ENCODE results near the gene ADGRF1.
"Not testable (repeated sequence)": the region's sequence is repeated elsewhere in the genome, so short reads cannot be mapped to it uniquely, and the experiment has no call there.

ADGRF1 gene
- 0 to 0.18 (median 0.04) reads per million in 4 experiments for total RNA-seq

DNA sequence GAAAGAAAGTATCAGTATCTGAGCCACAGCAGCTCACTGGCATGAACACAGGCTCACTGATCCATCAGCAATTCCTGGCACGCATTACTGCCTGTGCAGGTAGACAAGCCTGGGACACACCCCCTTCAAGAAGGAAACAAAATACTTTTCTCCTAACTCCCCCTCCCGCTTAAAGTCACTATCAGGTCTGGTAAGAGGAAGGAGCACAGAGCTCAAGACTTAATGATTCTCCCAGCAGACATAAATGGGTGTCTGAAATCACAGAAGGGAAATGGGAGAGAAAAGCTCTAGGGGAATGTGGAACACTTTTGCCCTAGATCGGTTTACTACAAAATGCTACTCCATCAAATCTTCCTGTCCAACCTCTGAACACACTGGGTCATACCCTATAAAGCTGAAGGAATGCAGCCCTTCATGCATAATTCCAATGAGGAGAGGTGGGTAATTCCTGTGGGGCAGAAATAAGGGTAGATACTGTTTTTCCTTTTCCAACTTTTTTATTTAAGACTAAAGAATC, at the start of gene ADGRF1:
Gene ADGRF1, minus strand, starts transcription at position 58 of the 517 bp plus-strand sequence. CDS start 13,271 bp downstream, outside the sequence.
- no peak for DNase-seq

DNA sequence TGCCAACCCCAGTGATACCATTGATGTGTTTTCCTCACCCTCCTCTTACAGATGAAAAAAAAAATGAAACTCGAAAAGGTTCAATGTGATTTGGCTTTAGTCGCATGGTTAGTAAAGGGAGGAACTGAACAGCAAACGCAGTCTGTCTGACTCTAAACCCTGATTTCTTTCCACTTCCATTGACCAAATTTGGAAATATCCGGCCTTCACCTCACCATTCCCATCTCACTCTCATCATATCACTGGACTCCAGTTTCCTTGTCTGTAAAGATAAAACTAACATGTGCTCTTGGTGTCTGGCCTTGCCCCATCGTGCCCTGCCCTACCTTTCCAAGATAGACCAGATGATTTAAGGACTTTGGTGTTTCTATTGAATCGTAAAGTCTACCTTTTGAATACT, 48.7 kb upstream of the ADGRF1 start:
- no peak for DNase-seq

DNA sequence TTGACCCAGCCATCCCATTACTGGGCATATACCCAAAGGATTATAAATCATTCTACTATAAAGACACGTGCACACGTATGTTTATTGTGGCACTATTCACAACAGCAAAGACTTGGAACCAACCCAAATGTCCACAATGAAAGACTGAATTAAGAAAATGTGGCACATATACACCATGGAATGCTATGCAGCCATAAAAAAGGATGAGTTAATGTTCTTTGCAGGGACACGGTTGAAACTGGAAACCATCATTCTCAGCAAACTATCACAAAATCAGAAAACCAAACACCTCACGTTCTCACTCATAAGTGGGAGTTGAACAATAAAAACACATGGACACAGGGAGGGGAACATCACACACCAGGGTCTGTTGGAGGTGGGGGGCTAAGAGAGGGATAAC, 47.3 kb upstream of the ADGRF1 start:
- not testable (repeated sequence) for DNase-seq

DNA sequence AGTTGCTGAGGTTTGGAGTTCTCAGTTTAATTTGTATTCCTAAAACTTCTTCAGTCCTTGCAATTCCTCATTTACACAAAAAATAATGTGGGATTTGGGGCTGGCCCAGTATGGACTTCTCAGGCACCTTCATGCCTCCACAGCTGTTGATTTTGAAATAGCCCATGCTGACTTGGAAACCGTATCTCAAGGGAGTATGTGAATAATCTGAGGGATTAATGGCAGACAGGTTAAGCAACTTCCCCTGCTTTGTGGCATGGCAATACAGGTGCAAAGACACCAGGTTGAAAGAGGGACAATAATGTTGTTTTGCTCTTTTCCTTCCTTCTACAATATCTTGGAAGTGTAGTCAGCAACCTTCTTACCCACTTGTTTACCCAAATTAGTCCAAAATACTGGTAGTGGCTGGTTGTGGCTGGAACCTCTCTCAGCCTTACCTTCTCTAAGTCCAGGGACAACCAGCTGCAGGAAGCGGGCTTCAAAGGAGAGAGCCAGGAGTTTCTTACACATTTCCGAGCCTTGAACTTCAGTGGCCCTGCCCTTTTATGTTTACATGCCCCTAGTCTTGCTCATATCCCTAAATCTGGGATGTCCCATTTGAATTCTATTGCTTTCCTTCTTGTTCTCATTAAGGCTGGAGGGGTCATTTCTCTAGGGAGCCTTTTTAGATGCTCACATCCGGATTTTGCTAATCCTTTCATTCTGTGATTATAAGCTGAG, 44.1 kb upstream of the ADGRF1 start:
- DNase-seq = no peak

DNA sequence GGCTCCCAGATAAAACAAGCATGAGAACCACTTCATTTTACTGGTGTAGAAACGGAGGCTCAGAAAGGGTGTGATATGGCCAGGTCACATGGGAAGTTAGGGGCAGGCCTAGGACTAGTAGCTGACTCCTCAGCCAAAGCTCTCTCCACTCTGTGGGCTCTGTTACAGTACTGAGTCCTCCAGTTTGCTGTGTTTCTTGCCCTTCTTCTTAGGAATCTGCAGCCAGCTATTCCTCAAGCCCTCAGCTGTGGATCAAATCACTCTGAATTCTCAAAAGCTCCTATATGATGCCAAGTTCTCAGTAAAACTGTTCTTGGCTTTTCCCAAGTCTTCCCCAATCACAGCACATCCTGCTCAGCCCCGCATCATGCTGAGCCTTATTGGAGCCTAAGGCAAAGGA, 42.5 kb upstream of the ADGRF1 start:
- DNase-seq = no peak

DNA sequence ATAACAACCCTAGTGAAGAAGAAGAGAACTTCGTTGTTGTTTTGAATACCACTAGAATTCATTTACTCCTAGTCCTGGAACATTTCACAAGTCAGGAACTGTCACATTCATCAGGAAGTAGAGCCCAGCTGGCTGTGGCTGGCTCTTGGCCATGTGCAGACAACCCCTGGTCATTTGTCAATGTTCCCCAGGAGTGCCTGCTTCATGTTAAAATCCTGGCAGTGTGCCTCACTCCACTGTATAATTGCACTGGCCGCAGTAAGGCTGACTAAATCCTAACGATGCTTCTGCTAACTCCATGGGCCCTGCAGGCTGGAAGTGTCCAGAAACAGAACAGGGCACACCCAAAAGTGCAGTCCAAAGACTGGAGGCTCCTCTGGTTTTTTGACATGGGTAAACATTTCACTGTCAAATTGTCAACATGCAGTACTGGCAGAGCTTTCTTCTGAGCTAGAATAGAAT, 41.5 kb upstream of the ADGRF1 start:
- no peak for DNase-seq

DNA sequence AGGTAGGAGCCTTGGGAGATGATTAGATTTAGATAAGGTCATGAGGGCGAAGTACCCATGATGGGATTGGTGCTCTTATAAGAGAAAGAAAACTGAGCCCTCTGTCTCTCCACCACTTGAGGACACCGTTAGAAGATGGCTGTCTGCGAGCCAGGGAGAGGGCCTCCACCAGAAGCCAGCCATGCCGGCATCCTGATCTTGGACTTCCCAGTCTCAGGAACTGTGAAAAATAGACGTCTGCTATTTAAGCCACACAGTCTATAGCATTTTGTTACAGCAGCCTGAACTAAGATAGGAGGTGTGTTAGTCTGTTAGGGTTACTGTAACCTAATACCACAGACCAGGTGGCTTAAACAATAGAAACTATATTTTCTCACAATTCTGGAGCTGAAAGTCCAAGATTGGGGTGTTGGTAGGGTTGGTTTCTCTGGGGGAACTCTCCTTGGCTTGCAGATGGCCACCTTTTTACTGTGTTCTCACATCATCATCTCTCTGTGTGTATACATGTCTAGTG, 38.0 kb upstream of the ADGRF1 start:
- no peak for DNase-seq

DNA sequence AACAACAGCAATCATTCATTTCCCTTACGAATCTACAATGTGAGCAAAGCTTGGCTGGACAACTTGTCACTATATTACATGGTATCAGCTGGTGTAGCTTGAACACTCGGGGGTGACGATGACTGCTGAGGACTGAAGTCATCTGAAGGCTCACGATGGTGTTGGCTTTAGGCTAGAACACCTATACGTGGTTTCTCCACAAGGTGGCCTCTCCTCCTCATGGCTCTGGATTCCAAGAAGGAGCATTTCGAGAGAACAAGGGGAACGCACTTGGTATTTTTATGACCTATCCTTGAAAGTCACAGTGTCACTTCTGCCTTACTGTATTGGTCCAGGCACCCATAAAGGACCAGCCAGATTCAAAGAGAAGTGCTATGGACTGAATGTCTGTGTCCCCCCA, 37.5 kb upstream of the ADGRF1 start:
- DNase-seq = no peak

DNA sequence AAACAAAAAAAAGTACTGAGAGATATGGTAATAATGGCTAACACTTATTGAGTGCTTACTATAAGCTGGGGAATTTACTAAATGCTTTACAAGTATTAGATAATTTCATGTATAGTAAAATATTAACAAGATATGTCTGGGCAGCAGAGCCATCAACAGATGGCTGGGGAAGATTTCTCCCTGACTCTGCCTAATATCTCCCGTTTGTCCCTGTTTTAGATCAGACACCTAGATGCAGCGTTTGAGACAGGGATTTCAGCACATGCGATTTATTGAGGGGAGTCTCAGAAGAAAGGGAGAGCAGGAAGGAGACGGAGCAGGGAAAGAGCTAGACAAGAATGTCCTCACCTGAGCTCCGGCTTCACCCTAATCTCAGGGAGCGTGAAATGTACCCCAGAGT, 36.9 kb upstream of the ADGRF1 start:
- no peak for DNase-seq

DNA sequence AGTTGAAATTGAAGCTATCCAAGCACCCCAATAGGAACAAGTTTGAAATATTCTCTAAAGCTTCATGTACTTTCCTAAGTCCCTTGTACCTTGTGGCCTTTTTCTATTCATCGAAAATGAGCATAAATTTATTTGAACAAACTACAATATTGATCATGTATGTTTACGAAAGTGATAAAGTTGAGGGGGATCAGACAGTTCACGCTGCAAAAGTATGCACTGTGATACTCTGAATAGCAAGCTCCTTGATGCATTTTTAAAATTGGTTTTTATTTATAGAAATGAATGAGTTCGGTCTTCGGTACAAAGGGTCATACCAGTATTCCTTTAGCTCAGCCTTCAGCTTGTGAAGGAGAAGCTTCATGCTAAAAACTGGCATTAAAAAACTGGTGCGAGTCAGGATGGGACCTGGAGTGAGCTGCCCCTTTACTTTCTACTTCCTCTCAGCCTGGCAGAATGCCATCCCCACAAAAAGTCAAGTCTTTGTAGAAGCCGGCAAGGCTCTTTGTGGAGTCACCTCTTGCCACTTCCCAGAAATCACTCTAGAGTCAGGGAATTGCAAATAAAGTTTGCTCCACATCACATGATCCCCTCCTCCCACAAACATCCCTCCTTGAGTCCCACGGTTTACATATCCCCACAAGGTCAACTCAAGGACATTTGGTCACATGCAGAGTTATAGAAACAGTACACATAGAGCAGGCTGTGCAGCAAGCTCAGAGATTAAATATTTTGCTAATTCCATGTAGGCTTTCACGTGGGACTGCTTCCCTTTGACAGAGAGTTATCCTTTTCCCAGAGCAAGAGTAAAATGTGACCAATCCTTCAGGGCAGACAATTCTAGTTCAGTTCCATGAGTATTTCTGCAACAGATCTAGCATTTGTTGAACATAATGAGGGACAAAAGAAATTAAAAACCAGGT, 34.6 kb upstream of the ADGRF1 start:
- no peak for DNase-seq

DNA sequence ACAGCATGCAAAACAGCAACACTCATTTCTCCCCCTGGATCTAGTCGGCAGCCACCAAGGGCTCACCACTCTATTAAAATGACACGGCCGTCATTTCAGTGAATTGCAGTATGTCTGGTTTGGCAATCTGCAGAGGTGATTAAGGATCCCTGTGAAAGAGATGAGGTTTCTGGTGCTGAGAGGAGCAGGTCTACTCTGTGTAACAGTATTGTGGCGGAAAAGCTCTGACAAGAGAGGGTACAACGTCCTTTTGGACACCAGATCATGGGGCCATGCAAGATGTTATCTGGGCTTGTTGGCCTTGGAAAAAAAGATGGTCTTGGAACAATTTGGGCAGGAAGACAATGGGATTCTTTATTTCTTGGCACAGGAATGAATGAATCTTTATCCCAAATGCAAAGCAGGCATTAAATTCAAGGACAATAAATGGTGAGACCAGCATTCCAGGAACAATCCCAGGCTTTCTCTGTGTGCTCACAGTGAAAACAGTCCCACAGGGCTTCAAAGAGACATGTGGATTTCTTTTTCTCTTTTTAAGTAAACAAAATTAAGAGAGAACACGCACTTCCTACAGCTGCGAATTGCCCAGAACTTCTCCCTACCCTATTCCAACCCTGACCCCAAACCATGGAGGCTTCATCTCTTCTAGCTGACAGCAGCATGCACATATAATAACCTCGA, 33.7 kb upstream of the ADGRF1 start:
- no peak for DNase-seq

DNA sequence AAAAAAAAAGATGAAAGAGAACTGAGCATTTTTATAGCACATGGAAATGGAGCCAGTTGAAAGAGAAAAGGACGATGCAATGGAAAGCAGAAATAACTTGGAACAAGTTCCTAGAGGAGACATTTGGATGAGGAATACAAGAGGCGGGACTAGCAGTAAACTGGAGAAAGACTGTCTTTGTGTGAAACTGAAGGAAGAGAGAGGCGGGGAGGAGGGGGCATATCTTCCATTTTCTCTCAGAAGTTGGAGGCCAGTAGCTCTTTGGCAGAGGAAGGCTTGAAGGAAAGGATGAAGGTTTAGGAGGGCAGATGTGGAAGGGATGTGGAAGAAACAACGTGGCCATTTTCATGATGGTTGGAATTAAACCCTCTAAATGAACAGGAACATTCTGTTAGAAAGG, 33.0 kb upstream of the ADGRF1 start:
- DNase-seq = no peak

DNA sequence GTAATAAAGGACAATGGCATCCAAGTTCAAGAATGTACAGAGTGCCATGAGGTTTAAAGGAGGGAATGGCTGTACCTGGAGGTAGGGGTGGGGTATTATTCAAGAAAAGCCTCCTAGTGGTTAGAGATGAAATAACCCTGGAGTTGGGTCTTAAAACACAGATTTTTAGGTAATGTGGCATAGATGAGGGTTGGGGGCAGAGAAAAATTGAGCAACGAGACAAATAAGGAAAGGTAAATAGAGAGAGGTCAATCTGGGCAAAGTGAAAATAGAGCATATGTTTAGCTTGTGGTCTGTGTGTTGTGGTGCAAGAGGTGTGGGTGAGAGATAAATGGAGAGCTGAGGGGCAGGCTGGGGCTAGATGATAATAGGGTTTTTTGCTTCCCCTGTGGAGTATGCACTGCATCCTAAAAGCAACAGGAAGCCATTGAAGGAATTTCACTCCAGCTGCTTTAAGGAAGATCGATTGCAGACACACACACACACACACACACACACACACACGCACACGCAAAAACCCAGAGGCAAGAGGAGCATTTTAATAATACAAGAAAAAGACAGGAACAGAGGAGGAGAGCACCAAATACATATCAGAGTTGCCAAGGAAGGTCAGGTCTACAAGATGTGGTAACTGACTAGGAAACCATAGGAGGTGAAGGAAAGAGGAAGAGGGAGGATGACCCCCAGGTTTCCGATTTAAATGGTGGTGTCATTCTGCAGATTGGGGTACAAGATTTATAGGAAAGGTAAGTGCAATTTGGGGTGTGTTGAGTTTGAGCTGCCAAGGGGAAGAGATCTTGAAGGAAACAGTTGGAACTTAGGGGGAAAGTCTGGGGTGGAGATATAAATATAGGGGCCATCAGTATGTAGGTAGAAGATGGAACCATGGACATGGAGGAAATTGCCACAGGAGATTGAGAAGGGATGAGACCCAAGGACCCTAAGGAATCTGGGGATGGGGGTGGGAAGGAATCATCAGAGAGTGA, 31.3 kb upstream of the ADGRF1 start:
- no peak for DNase-seq

DNA sequence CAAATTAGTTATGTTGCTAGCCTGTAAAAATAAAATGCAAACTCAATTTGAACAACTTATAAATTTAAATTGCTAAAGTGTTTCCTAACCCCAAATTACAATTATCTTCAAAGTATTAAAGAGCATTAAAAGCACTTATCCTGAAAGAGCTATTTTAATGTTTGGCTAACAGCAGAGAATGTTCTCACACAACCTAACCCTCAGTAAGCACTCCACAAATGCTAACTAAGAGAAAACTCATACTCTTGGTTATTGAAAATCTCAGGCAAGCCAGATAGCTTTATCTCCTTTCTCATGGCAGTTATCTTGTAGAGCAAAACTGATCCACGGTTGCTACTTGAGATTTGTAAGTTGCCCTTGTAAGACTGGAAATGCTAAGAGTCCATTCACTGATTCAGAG, 30.5 kb upstream of the ADGRF1 start:
- no peak for DNase-seq

DNA sequence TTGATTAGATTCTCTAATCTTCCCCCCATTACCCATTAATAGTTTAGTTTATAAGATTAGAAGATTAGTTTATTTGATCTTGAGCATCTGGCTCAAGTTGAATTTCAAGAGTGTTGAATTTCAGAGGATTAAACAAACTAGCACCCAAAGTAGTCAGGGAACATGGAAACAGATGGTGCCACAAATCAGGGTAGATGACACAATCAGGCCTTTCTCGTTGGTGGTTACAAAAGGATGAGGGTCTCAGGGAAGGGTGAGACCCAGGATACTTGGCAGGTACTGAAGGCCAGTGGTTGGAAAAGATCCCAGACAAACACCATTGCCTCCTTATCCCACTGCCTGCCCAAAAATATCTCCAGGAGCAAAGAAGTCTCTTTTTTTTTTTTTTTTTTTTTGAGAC, 29.5 kb upstream of the ADGRF1 start:
- DNase-seq = no peak

DNA sequence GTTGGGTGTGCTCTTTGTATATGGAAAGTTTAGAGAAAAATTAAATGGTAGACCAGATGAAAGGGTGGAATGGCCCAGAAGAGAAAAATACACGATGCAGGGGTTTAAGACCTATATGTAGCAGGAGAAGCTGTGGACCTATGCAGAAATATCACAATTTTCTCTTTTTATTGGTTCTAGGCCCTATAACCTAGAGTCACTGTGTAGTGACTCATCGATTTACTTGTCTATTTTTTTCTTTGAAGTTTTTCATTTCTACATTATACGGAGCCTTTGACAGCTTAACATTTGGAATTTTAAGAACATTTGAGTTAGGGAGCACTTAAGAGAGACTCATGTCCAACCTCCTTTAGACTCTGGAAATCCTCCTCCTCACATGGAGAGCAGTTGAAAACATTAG, 28.3 kb upstream of the ADGRF1 start:
- DNase-seq = no peak

DNA sequence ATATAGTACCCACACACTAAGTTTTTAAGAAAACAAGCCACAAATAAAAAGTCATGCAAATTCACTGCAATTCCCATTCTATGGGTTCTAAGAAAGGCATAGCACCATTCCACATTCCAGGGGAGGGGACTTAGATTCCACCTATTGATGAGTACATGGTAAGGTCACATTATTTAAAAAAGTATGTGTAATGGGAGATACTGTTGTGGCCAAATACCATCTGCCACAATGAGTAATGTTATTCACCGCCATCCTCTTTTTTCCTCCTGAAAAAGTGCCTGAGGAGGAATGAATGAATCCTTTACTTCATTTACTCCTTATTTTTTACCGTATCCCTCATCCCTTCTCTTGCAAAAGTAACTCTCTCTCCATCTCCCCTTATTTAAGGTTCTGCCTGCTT, 27.0 kb upstream of the ADGRF1 start:
- no peak for DNase-seq

DNA sequence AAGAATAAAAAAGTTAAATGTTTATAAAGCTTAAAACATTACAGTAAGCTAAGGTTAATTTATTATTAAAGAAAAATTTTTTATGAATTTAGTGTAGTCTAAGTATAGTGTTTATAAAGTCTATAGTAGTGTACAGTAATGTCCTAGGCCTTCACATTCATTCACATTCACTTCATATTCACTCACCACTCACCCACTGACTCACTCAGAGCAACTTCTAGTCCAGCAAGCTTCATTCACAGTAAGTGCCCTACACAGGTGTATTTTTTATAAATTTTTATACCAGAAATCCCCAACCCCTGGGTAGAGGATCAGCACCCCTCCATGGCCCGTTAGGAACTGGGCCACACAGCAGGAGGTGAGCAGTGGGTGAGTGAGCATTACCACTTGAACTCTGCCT, 24.3 kb upstream of the ADGRF1 start:
- no peak for DNase-seq

DNA sequence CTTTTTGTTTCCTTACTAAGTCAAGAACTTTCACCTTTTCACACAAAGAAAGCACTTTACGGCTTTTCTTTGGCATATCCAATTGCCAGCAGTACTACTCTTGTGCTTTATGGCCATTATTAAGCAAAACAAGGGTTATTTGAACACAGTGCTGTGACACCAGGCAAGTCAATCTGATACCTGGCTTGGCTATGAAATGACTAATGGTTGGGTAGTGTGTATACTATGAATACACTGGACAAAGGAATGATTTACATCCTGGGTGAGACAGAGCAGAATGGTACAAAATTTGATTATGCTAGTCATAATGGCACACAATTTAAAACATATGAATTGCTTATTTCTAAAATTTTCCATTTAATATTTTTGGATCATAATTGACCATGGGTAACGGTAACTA, 22.1 kb upstream of the ADGRF1 start:
- DNase-seq = no peak

DNA sequence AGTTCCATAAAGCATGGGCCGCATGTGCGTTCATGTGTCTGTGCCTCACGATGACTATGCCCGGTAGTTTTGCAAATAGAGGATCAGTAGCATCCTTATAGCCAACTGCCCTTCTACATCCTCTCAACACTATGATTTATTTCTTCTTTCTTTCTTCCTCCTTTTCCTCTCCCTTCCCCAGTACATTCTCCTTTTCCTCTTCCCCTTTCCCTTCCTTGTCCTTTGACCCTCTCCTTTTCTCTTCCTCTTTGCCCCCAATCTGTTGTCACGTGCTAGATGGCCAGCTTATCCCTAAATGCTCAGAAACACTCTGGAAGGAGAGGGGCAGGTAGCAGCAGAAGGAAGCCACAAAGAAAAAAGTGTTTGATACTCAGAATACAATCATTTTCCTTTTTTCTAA, 20.2 kb upstream of the ADGRF1 start:
- no peak for DNase-seq
